ENCODE measurements around the gene TRMT1L.

- no peak for TF ChIP-seq CTCF (IDR thresholded peaks at IDR 0.05 in 2 of 3, conservative IDR thresholded peaks at IDR 0.05 in 1 of 3; ENCODE audit: borderline replicate concordance in 1 of 3, insufficient read depth in 1 of 3, low read depth in 2 of 3, low read length in 2 of 3)
- TF ChIP-seq RAD21 (IDR thresholded peaks at IDR 0.05; ENCODE audit: low read depth) = no peak
- TF ChIP-seq ZBTB33 (IDR thresholded peaks at IDR 0.05; ENCODE audit: extremely low read depth, insufficient replicate concordance, low read length) = no peak
- no peak for TF ChIP-seq REST (IDR thresholded peaks at IDR 0.05; ENCODE audit: low read depth)
- no peak for TF ChIP-seq POLR2A (IDR thresholded peaks at IDR 0.05; ENCODE audit: borderline replicate concordance, extremely low read depth, insufficient read depth, insufficient read length)
- TF ChIP-seq EGR1 (IDR thresholded peaks at IDR 0.05; ENCODE audit: low read depth) = no peak
- TF ChIP-seq CEBPB (IDR thresholded peaks at IDR 0.05; ENCODE audit: low read depth) = no peak
- TF ChIP-seq POLR2AphosphoS5 (IDR thresholded peaks at IDR 0.05; ENCODE audit: low read depth, low read length) = no peak
- TF ChIP-seq SP1 (IDR thresholded peaks at IDR 0.05; ENCODE audit: low read depth) = no peak
- TF ChIP-seq EZH2phosphoT487 (IDR thresholded peaks at IDR 0.05; ENCODE audit: borderline replicate concordance) = no peak
- TF ChIP-seq MAX (IDR thresholded peaks at IDR 0.05) = no peak
- no peak for TF ChIP-seq YY1 (IDR thresholded peaks at IDR 0.05; ENCODE audit: extremely low read depth, insufficient replicate concordance, low read depth, low read length)
Measured at GRCh38 chr1:185105121-185105520, 51.6 kb downstream of the TRMT1L start.

Measured in HCT116 (cell line).